HG02852 (cell line): ENCODE data around the gene ALPP.

Experiments
- ATAC-seq: cut with Tn5 transposase; IDR thresholded peaks from one replicate; pipeline ENCODE4 v1.9.1; 2021; ENCODE audit warnings: mild to moderate bottlenecking, moderate library complexity; ENCODE audit not compliant: unreplicated experiment

The ALPP gene

DNA sequence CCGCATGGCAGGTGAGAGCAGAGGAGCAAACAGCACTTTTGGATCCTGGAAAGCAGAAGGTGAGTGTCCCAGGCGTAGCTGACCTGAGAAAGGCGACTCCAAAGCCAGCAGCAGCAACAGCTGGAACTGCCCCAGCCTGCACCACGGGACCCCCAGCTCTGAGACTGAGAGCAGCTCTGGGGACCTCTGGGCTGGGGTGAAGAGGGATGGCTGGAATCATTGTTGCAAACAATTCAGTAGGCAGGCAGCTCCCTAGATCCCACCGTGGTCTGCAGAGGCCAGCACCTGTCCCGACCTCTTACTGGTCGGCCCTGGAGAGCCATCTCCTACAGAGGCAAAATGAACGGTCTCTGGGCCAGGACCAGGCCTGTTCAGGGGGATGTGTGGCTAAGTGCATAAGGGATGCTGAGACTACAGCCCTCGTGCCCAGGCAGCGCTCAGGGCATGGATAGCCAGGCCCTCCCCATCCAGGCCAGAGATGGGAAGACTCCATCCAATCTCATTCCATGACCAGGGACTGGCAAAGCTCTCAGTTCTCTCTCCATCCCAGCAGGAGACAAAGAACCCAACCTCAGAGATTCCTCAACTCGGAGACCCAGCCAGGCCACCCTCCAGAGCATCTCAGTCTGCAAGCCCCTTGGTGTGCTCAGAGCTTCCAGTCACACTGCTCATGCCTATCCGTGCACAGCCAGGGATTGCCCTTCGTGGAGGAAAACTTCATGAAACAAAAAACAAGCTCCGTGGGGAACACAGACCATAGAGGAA is 38.2 kb upstream of the ALPP start:
- no peak for ATAC-seq

DNA sequence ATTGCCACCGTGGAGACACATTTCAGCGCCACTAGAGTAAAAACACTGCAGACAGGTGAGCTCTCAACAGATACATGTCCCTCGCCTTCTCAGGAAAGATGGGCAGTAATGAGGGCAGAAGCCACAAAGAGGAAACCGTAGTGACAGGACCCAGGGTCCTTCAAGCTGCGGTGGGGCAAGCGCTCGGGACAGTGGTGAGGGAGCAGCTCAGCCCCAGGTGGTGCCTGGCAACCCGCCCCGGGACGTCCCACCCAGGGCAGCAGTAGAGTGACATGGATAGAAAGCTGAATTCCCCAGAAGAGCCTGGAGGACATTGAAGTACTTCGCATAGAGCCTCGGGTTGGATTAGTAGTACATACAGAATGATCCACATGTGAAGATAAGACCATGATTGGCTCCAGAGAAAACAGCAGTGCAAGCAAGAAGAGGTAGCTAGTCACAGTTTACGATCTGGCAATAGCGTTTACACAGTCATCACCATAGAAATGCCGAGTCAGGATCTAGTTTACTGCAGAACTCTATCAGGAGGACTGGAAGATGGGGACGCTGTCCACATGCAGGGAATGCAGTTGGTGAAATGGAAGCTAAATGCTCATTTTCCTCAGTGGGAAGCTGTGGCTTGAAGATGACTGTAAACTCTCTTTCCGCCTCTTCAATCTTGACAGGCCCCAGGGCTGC is 37.4 kb upstream of the ALPP start:
- no peak for ATAC-seq

- ATAC-seq: no peak
Observed at GRCh38 chr2:232341739-232342126, 36.8 kb upstream of the ALPP start.

- no peak for ATAC-seq
Observed at GRCh38 chr2:232342635-232343565, 35.7 kb upstream of the ALPP start.

- ATAC-seq: no peak
Observed at GRCh38 chr2:232343821-232344220, 34.7 kb upstream of the ALPP start.

DNA sequence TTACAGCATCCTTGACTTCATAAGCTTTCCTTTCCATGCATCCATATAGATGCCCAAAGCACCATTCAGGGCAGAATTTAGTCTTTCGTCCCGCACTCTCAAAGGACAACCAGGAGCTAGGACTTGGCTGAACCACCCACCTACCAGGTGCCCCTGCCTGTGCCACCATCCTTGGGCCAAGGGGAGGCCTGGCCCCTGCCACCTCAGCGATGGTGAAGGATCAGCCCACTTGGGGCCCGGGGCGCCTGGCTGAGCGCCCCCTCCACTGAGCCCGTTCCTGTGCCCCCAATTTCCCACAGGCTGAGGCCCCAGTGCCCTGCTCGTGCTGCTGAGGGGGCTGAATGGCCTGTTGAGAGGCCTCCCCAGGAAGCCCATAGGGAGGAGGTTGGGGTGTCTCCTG is 33.3 kb upstream of the ALPP start:
- ATAC-seq: no peak

DNA sequence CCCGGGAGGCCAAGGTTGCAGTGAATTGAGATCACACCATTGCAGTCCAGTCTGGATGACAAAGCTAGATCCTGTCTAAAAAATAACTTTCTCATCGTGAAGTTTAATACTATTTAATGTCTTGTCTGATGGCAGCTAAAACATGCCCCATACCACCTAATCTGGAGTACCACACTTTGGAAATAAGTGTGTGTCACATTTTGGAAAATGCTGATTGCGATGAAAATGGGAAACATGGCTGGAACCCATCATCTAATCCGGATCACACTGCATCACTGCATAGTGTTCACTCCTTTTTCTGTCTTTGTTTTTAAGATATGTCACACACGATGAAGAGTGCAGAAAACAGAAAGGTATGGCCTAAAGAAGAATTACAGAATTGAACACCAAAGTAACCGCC is 31.2 kb upstream of the ALPP start:
- no peak for ATAC-seq

DNA sequence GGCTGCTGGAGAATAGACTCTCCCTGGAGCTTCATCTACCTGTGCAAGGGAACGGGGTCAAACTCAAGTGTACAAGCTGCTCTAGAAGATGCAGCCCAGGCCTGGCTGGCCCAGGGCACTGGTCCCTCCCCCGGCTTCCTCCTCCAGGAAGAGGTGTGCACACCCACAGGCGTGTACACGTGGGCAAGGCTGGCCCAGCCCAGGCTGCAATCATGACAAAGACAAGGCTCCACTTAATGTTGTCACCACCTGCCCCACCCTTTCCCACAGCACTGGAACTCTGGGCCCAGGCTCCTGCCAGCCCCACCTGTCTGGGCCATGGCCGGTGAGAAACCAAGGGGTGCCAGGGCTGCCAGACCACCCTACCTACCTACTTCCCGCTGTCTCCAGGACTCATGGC is 29.6 kb upstream of the ALPP start:
- no peak for ATAC-seq

DNA sequence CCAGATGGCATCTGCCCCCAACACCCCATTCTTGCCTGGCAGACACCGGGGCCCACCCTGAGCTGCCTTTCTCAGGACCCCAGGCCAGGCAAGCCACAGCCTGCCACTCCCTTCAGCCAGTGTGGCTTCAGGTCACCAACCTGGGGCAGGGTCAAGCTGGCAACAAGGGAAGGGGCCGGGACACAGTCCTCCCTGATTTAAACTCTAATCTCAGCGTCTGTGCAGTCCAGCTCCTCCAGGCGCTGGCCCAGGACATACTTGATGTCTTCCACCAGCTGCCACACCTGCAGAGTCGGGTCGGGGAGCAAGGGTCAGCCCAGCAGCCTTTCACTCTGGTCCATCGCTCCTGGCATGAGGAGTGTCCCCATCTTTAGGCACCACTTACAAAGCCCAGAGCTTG is 29.0 kb upstream of the ALPP start:
- no peak for ATAC-seq

DNA sequence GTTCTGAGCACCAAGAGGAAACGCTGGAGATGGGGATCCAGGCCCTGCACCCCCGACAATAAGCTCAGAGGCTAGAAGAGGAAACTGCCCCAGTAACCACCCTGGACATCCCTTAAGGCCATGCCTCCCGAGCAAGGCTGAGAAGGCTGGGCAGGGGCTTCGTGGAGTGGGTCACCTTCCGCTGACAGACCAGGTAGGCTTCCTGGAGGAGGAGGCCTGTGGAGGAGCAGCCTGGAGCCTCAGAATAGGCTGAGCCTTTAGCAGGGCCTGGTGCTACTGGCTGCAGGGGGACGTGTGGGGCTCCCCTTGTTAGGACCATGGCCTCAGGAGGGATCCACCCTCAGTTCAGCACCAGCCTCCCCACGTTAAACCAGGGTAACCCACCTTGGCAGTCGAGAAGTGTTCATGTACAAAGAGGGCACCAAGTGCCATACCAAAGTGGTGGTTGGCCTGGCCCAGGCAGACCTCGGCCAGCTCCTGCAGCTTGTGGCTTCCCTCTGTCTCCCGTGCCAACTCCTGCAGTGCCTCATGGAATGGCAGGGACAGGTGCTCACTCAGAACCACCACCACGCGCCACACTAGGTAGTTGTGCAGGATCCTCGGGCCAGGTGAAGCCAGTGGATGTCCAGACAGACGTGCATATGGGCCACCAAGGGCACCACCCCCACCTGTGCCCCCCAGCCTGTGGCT is 28.5 kb upstream of the ALPP start:
- no peak for ATAC-seq

GRCh38 chr2:232350804-232351685 is 27.5 kb upstream of the ALPP start:
- no peak for ATAC-seq

DNA sequence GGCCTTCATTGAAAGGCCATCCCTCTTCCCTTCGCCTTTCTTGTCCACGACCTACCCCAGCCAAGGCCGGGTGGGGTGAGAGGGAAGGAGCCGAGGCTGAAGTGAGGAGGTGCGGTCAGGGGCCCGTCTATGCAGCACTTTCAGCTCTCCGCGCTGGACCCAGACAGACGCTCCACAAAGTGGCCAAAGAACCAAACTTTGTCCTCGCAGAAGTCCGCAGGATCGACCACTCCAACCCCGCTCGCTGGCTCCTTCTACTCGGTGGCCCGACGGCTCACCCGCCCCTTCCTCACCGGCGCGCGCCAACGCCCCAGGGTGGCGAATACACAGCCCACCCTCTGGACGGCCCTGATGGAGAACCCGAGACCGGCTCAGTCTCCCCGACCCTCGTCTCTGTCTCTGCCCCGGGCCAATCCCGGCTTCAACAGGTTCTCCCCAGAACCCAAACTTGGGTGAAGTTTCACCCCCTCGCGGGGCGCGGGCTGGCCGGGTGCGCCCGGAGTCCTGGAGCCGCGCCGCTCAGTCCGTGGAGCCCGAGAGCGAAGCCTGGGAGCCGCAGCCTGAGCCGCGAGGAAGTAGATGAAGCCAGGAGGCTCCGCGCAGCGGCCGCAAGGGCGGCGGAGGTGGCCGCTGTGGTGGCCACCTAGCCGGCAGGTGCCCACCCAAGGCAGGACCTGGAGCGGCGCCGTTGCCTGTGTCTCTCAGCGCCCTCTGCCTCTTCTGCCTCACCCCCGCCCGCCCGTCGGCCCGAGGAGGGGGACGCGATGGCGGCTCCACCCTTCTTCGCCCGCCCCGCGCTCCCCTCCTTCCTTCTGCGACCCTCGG is 26.7 kb upstream of the ALPP start:
- no peak for ATAC-seq

GRCh38 chr2:232352511-232353091 is 25.9 kb upstream of the ALPP start:
- ATAC-seq: no peak

GRCh38 chr2:232353096-232353495 is 25.5 kb upstream of the ALPP start:
- no peak for ATAC-seq

- no peak for ATAC-seq
Observed at GRCh38 chr2:232353660-232354059, 24.9 kb upstream of the ALPP start.

GRCh38 chr2:232354069-232354468 is 24.5 kb upstream of the ALPP start:
- ATAC-seq: no peak

- no peak for ATAC-seq
Observed at GRCh38 chr2:232361646-232362045, 16.9 kb upstream of the ALPP start.

DNA sequence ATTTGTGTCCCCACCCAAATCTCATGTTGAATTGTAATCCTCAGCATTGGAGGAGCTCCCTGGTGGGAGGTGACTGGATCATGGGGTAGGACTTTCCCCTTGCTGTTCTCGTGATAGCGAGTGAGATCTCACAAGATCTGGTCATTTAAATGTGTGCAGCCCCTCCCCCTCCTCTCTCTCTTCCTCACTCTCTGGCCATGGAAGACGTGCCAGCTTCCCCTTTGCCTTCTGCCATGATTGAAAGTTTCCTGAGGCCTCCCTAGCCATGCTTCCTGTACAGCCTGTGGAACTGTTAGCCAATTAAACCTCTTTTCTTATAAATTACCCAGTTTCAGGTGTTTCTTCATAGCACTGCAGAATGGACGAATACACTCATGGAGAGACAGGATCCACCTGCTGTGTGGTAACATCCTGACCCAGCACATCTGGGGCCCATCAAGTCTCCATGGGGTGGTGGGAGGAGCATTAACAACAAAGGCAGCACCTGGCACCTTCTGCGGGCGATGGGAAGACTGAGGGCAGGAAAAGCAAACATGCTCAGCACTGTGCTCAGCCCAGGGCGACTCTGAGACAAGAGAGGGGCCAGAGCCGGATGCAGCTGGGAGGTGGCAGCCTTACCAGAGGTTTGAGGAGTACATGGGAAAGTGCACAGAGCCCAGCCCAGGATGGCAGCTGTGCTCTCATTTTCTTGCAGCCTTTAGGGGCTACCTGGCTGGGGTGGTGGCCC is 16.2 kb upstream of the ALPP start:
- ATAC-seq: no peak
